Immature natural killer cell (primary cell): ENCODE measurements around the gene RFX2. TPM values are rescaled to one million over a fixed set of nuclear protein-coding genes. Genes with fewer than 3 reads are reported as not detected.
"Not testable (repeated sequence)": the region's sequence is repeated elsewhere in the genome, so short reads cannot be mapped to it uniquely, and the experiment has no call there.

ENCODE experiments used
- DNase-seq, 3 donors: peaks; one replicate each; pipeline ENCODE4 v3.0.0; 2022; ENCODE audit warnings: mixed read lengths in 1 of 3
- H3K27ac Mint-ChIP-seq, 6 donors: one replicate each; pipeline ENCODE4 v1.8.0; 2020; ENCODE audit warnings: mixed read lengths in 6 of 6, mild to moderate bottlenecking in 5 of 6, inconsistent platforms in 4 of 6, moderate library complexity in 3 of 6
- H3K27me3 Mint-ChIP-seq, 3 donors: one replicate each; pipeline ENCODE4 v1.8.0; 2020 to 2021; ENCODE audit warnings: low read depth in 3 of 3, mild to moderate bottlenecking in 3 of 3, mixed read lengths in 3 of 3, moderate library complexity in 3 of 3, inconsistent platforms in 1 of 3
- H3K36me3 Mint-ChIP-seq, 3 donors: one replicate each; pipeline ENCODE4 v1.8.0; 2020; ENCODE audit warnings: mixed read lengths in 3 of 3, inconsistent platforms in 2 of 3, mild to moderate bottlenecking in 2 of 3
- H3K4me1 Mint-ChIP-seq, 2 donors: one replicate each; pipeline ENCODE4 v1.8.0; 2020; ENCODE audit warnings: inconsistent platforms in 2 of 2, mild to moderate bottlenecking in 2 of 2, mixed read lengths in 2 of 2, moderate library complexity in 1 of 2
- H3K4me3 Mint-ChIP-seq, 5 donors: one replicate each; pipeline ENCODE4 v1.8.0; 2020; ENCODE audit warnings: mild to moderate bottlenecking in 5 of 5, mixed read lengths in 5 of 5, inconsistent platforms in 3 of 5, moderate library complexity in 3 of 5
- H3K9me3 Mint-ChIP-seq, 6 donors: one replicate each; pipeline ENCODE4 v1.8.0; 2020; ENCODE audit warnings: mild to moderate bottlenecking in 6 of 6, mixed read lengths in 6 of 6, inconsistent platforms in 4 of 6, moderate library complexity in 3 of 6
- polyA plus RNA-seq, 3 donors: library from polyadenylated mRNA; unstranded; fragments of 300-500 nt; fragmentation: Illumina TruSeq; gene quantifications; one replicate each; pipeline ENCODE4 v1.2.3, GENCODE V29; 2021

RFX2 gene
- polyA plus RNA-seq, 3 donors from 2014 or later: 2.2 to 3.9 TPM; not detected in 1

DNA sequence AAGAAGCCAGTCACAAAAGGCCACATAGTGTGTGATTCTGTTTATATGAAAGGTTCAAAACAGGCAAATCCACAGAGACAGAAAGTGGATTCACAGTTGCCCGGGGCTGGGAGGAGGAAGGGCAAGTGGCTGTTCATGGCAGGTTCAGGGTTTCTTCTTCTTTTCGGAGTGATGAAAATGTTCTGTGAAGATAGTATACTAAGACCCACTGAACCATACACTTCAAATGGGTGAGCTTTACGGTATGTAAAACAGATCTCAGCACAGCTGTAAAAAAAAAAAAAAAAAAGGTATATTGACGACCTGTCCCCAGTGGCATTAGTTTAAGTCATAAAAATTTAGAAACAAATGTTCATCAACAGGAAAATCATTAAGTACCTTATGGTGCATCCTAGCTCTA is 32.2 kb downstream of the RFX2 start:
- H3K27me3 Mint-ChIP-seq: peaks cover 2 to 6% (median 5%) of the 10 kb centered on the region in 3 donors
- DNase-seq: no peak
- no peak overlapping the region for H3K4me3 Mint-ChIP-seq
- no peaks in the 10 kb centered on the region for H3K36me3 Mint-ChIP-seq
- H3K27ac Mint-ChIP-seq: no peak overlapping the region
- H3K9me3 Mint-ChIP-seq: no peaks in the 10 kb centered on the region
- no peaks in the 10 kb centered on the region for H3K4me1 Mint-ChIP-seq

DNA sequence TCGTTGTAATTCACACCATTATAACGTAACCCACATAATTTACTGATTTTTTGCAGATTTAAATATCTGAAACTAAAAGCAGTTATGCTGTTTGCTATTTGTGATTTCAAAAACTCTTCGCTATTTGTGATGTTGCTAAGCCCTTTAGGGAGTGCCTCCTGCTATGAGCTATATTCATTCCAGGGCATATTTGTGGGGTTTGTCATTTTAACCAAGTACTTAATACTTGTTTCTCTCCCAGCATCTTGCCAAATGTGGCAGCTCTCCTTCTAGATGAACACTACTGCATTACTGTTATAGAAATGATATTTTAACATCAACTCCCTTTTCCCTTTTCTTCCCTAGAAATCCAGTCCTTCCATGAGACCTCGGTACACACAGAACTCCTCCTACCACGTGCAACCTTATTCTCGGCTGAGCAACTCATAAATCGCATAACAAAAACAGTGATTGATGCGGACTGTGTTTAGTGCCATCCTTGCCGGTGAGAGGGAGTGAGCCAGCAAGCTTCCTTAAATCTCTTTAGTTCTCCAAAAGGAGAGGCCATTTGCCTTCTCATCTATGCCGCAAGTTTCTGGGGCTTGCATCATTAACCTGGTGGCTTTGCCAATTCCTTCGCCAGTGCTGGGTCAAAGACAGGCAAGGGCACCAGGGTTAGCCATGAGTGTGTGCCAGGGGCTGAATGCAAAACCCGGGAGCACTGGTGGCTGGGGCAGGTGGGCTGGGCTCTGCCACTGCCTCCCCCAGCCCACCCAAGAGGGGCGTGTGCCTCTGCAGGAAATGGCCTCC is 33.4 kb downstream of the RFX2 start:
- Mint-ChIP-seq H3K27me3 (peaks cover 2 to 6% (median 5%) of the 10 kb centered on the region in 3 donors), H3K27ac (no peak overlapping the region), H3K36me3 (no peaks in the 10 kb centered on the region), H3K4me3 (no peak overlapping the region), H3K4me1 (no peaks in the 10 kb centered on the region), H3K9me3 (no peaks in the 10 kb centered on the region)
- no peak for DNase-seq

DNA sequence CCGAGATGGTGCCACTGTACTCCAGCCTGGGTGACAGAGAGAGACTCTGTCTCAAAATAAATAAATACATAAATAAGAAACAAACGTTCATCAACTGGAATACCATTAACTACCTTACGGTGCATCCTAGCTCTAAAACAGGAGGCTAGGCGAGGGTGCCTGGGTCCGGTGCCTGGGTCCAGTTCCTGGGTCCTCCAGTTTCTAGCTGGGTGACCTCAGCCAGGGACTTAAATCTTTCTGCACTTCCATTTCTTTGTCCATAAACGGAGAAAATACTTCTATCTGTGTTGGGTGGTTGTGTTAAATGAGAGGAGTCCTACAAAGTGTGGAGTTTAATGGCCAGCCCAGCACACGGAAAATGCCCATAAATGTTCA is 34.0 kb downstream of the RFX2 start:
- no peaks in the 10 kb centered on the region for H3K4me1 Mint-ChIP-seq
- no peaks in the 10 kb centered on the region for H3K36me3 Mint-ChIP-seq
- peaks cover under 1 to 6% (median 2%) of the 10 kb centered on the region in 3 donors for H3K27me3 Mint-ChIP-seq
- DNase-seq: no peak
- no peak overlapping the region for H3K27ac Mint-ChIP-seq
- H3K9me3 Mint-ChIP-seq: no peaks in the 10 kb centered on the region
- no peak overlapping the region for H3K4me3 Mint-ChIP-seq

- Mint-ChIP-seq H3K36me3 (no peaks in the 10 kb centered on the region), H3K4me1 (no peaks in the 10 kb centered on the region), H3K27me3 (peaks cover 4 to 6% (median 4%) of the 10 kb centered on the region in 3 donors), H3K9me3 (no peaks in the 10 kb centered on the region), H3K27ac (peak overlapping the region in 1 of 6 donors; percentile 68), H3K4me3 (no peak overlapping the region)
- DNase-seq: no peak
These were observed 35.4 kb downstream of the RFX2 start for GRCh38 chr19:6074709-6075403.

DNA sequence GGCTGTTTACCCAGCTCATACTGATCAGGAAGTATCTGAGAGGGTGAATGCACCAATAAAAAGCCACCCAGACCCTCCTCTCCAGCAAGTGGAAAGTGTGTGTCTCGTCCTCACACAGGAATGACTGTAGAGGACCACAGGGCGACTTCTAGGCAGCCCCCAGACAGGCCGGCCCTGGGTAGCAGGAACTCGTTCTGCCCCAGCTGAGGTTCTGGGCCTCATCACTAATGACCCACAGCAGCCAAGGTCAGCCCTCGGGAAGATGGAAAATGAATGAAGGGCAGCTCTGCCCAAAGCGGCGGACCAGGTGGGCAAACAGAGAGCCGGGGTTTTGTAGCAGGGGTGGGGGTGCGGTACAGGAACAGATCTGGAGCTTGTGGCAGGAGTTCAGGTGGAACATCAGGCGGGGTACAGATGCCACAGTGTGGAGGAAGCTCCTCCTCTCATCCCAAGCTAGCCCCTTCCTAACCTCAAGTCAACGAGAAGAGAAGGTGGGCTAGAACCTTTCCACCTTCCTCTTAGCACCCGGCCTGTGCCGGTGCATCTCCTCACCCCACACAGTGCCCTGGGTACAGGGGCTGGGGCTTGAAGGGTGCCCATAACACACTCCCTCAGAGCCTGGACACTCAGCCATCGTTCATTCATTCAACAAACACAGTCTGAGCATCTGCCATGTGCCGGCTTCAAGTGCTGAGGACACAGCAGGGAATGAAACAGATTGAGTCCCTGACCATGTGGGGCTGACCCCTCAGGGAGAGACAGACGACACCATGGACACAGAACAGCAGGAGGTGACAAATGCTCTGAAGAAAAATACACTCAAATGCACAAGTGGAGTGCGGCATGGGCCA is 36.2 kb downstream of the RFX2 start:
- no peak for DNase-seq
- peak overlapping the region in 1 of 6 donors; percentile 68 for H3K27ac Mint-ChIP-seq
- peaks cover 9 to 11% (median 10%) of the 10 kb centered on the region in 3 donors for H3K27me3 Mint-ChIP-seq
- H3K9me3 Mint-ChIP-seq: no peaks in the 10 kb centered on the region
- H3K36me3 Mint-ChIP-seq: no peaks in the 10 kb centered on the region
- no peak overlapping the region for H3K4me3 Mint-ChIP-seq
- peaks cover 0 to 2% of the 10 kb centered on the region in 2 donors for H3K4me1 Mint-ChIP-seq

- not testable (repeated sequence) for H3K4me1 Mint-ChIP-seq, H3K9me3 Mint-ChIP-seq, DNase-seq, H3K27ac Mint-ChIP-seq, H3K4me3 Mint-ChIP-seq, H3K36me3 Mint-ChIP-seq
- H3K27me3 Mint-ChIP-seq: peaks cover 9 to 11% (median 10%) of the 10 kb centered on the region in 3 donors
These were observed 37.1 kb downstream of the RFX2 start for GRCh38 chr19:6073233-6073632.

DNA sequence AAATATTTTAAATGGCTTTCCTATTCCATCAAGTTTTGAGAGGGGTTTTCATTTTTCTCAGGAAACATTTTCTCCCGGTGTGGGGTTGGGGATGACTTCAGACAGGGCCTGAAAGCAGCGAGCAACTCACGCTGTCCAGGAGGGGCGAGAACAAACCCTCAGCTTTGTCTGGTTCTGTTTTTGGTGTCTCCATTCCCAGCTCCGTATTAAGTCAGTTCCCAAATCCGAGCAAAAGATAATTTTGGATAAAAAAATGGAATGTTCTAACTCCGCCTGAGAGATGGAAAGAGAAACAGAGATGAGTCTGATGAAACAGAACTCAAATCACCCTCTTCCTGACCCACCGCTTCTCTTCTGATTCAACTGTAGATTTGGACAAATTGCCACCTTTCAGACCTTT is 38.4 kb downstream of the RFX2 start:
- H3K4me1 Mint-ChIP-seq: peaks cover 2% of the 10 kb centered on the region in 2 donors
- H3K27ac Mint-ChIP-seq: no peak overlapping the region
- H3K27me3 Mint-ChIP-seq: peaks cover 9 to 13% (median 10%) of the 10 kb centered on the region in 3 donors

DNA sequence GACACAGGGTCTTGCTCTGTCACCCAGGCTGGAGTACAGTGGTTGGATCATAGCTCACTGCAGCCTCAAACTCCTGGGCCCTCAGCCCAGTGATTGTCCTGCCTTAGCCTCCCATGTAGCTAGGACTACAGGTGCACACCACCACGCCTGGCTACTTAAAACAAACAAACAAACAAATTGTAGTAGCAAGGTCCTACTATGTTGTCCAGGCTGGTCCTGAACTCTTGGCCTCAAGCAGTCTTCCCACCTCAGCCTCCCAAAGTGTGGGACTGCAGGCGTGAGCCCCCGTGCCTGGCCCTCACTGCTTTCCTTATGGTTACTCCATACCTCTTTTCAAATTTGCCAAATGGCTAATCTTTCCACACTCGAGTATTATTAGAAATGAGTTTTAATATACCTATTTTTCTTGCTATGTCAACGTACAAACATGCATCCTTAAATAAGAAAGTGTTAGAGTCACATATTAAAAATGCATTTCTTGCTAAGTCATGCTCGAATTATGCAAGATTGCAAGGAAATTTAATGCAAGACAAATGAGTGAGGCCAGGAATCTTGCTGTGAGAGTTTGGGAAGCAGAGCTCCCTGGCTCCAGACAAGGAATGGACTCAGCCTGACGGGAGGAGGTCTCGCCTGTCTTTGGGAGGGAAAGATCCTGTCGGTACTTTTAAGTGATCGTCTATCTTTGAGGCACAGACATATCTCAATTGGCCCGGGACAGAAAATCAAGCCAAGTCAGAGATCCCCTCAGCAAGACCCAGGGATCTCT is 39.4 kb downstream of the RFX2 start:
- peak overlapping the region in 2 of 6 donors; percentile 3 for H3K27ac Mint-ChIP-seq
- peaks cover 9 to 12% of the 10 kb centered on the region in 2 donors for H3K4me1 Mint-ChIP-seq
- no peak overlapping the region for H3K4me3 Mint-ChIP-seq
- no peaks in the 10 kb centered on the region for H3K36me3 Mint-ChIP-seq
- no peaks in the 10 kb centered on the region for H3K9me3 Mint-ChIP-seq
- peaks cover 9 to 14% (median 9%) of the 10 kb centered on the region in 3 donors for H3K27me3 Mint-ChIP-seq
- no peak for DNase-seq

More for the DNA sequence above, 38.4 kb downstream of the RFX2 start:
- no peak for DNase-seq
- no peaks in the 10 kb centered on the region for H3K9me3 Mint-ChIP-seq
- no peaks in the 10 kb centered on the region for H3K36me3 Mint-ChIP-seq
- H3K4me3 Mint-ChIP-seq: no peak overlapping the region

- no peak for DNase-seq
- H3K4me3 Mint-ChIP-seq: no peak overlapping the region
- peak overlapping the region in 2 of 6 donors; percentile 3 for H3K27ac Mint-ChIP-seq
- no peaks in the 10 kb centered on the region for H3K36me3 Mint-ChIP-seq
- H3K9me3 Mint-ChIP-seq: no peaks in the 10 kb centered on the region
- H3K4me1 Mint-ChIP-seq: peaks cover 15 to 18% of the 10 kb centered on the region in 2 donors
- peaks cover 9 to 14% (median 9%) of the 10 kb centered on the region in 3 donors for H3K27me3 Mint-ChIP-seq
These were observed 40.1 kb downstream of the RFX2 start for GRCh38 chr19:6070207-6070681.

- peak overlapping the region in 1 of 5 donors; percentile 4 for H3K4me3 Mint-ChIP-seq
- H3K4me1 Mint-ChIP-seq: peaks cover 16 to 27% of the 10 kb centered on the region in 2 donors
- no peaks in the 10 kb centered on the region for H3K9me3 Mint-ChIP-seq
- peaks cover 7 to 14% (median 13%) of the 10 kb centered on the region in 3 donors for H3K27me3 Mint-ChIP-seq
- peak overlapping the region in 3 of 6 donors; percentile 63 to 74 (median 74) for H3K27ac Mint-ChIP-seq
- no peaks in the 10 kb centered on the region for H3K36me3 Mint-ChIP-seq
- DNase-seq: peak in 2 of 3 donors; percentile 17
These were observed 41.0 kb downstream of the RFX2 start for GRCh38 chr19:6069268-6069791.

GRCh38 chr19:6068711-6069110 is 41.6 kb downstream of the RFX2 start:
- H3K27ac Mint-ChIP-seq: peak overlapping the region in 1 of 6 donors; percentile 26
- no peak overlapping the region for H3K4me3 Mint-ChIP-seq

DNA sequence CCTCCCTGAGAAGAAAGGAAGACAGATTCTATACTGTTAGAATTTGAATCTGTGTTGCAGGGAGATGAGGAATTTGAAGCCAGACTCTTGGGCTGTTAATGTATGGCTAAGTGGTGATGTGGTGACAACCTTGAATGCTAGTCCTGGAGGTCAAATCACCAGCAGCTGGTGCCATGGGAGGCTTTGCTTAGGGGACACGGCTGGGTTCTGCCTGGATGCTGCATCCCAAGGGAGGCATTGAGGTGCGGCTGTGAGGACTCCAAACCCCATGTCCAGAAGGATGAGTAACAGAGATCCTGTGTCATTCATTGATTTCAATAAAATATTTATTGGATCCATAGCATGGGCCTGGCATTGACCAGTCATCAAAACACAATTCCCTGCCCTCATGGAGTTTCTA is 42.3 kb downstream of the RFX2 start:
- H3K27ac Mint-ChIP-seq: no peak overlapping the region
- H3K4me3 Mint-ChIP-seq: no peak overlapping the region
- H3K27me3 Mint-ChIP-seq: peaks cover 9 to 14% (median 14%) of the 10 kb centered on the region in 3 donors
- no peak for DNase-seq
- H3K36me3 Mint-ChIP-seq: no peaks in the 10 kb centered on the region
- no peaks in the 10 kb centered on the region for H3K9me3 Mint-ChIP-seq
- H3K4me1 Mint-ChIP-seq: peaks cover 16 to 28% of the 10 kb centered on the region in 2 donors

More at GRCh38 chr19:6068711-6069110, 41.6 kb downstream of the RFX2 start:
- DNase-seq: no peak
- Mint-ChIP-seq H3K36me3 (no peaks in the 10 kb centered on the region), H3K27me3 (peaks cover 9 to 14% (median 13%) of the 10 kb centered on the region in 3 donors), H3K9me3 (no peaks in the 10 kb centered on the region), H3K4me1 (peaks cover 16 to 28% of the 10 kb centered on the region in 2 donors)
